IMR-90 (cell line): ENCODE measurements around the gene CARM1. TPM values are rescaled to one million over a fixed set of nuclear protein-coding genes. Genes with fewer than 3 reads are reported as not detected.

Experiments used
- ATAC-seq: fragments of 200-7000 bp; cut with Tn5 transposase; 2 replicates; pipeline ENCODE4 v1.9.1; 2020; ENCODE audit warnings: low read depth, mild to moderate bottlenecking, moderate library complexity
- BruUV-seq: library from RNA; stranded (reverse); fragments of 400-500 nt; replicated peaks from 2 replicates; lab custom pipeline; 2021; lab: Mats Ljungman, UMichigan
- CTCF ChIA-PET: fragments of 300-600 bp; formaldehyde crosslinking; extraction: SDS; loops from one replicate; lab custom pipeline; 2021; ENCODE audit warnings: antibody characterized with exemption; lab: Yijun Ruan, JAX
- POLR2A ChIA-PET: fragments of 300-600 bp; sonication (Branson Sonifier 250); formaldehyde crosslinking; loops from one replicate; lab custom pipeline; 2022; ENCODE audit warnings: antibody characterized with exemption; ENCODE audit not compliant: unreplicated experiment; lab: Charles Lee
- DNase-seq: peaks from one replicate; pipeline ENCODE4 v3.0.0; 2013
- H2AFZ ChIP-seq: replicated peaks from 2 replicates; pipeline ENCODE3; 2013; ENCODE audit warnings: low read length, mild to moderate bottlenecking; ENCODE audit not compliant: poor library complexity
- H2AK5ac ChIP-seq: 2 replicates; pipeline ENCODE4 v1.6.1; 2013; ENCODE audit warnings: low read depth, low read length, inconsistent platforms
- H2AK9ac ChIP-seq: replicated peaks from 2 replicates; pipeline ENCODE3; 2013; ENCODE audit warnings: mild to moderate bottlenecking, low read depth, low read length, moderate library complexity; ENCODE audit not compliant: poor library complexity
- H2BK120ac ChIP-seq: 2 replicates; pipeline ENCODE4 v1.6.1; 2013; ENCODE audit warnings: low read depth, low read length, inconsistent platforms
- H2BK15ac ChIP-seq: 3 replicates; pipeline ENCODE4 v1.6.1; 2013; ENCODE audit warnings: low read depth, low read length, inconsistent platforms
- H2BK20ac ChIP-seq: 2 replicates; pipeline ENCODE4 v1.6.1; 2013; ENCODE audit warnings: low read depth, mild to moderate bottlenecking, inconsistent platforms, low read length, moderate library complexity
- H2BK5ac ChIP-seq: 2 replicates; pipeline ENCODE4 v1.6.1; 2013; ENCODE audit warnings: mild to moderate bottlenecking, low read depth, low read length, inconsistent platforms; ENCODE audit not compliant: poor library complexity, severe bottlenecking
- H3K14ac ChIP-seq: replicated peaks from 2 replicates; pipeline ENCODE4 v1.6.1; 2013; ENCODE audit warnings: low read depth, low read length, inconsistent platforms
- H3K18ac ChIP-seq: 2 replicates; pipeline ENCODE4 v1.6.1; 2013; ENCODE audit warnings: low read depth, low read length, control low read depth
- H3K23ac ChIP-seq: 2 replicates; pipeline ENCODE4 v1.6.1; 2013; ENCODE audit warnings: low read depth, low read length, inconsistent platforms
- H3K27ac ChIP-seq: 2 replicates; pipeline ENCODE4 v1.5.1; 2013; ENCODE audit warnings: mild to moderate bottlenecking, control low read depth, low read length; ENCODE audit not compliant: insufficient read depth
- H3K27me3 ChIP-seq: 2 replicates; pipeline ENCODE4 v1.6.1; 2013; ENCODE audit warnings: low read length; ENCODE audit not compliant: control insufficient read depth, insufficient read depth
- H3K36me3 ChIP-seq: 2 replicates; pipeline ENCODE4 v1.6.1; 2013; ENCODE audit warnings: low read length, mixed read lengths; ENCODE audit not compliant: control insufficient read depth, insufficient read depth
- H3K4ac ChIP-seq: 2 replicates; pipeline ENCODE4 v1.6.1; 2013; ENCODE audit warnings: low read depth, low read length, inconsistent platforms
- H3K4me1 ChIP-seq: 2 replicates; pipeline ENCODE4 v1.6.1; 2013; ENCODE audit warnings: low read length, mixed read lengths; ENCODE audit not compliant: control insufficient read depth, insufficient read depth
- H3K4me2 ChIP-seq: 2 replicates; pipeline ENCODE4 v1.6.1; 2013; ENCODE audit warnings: low read depth, mild to moderate bottlenecking, control low read depth, low read length, moderate library complexity
- H3K4me3 ChIP-seq: 2 replicates; pipeline ENCODE4 v1.5.1; 2013; ENCODE audit warnings: low read depth, mild to moderate bottlenecking, control low read depth, low read length, moderate library complexity; ENCODE audit not compliant: insufficient read depth
- H3K56ac ChIP-seq: 2 replicates; pipeline ENCODE4 v1.6.1; 2013; ENCODE audit warnings: low read length, inconsistent platforms; ENCODE audit not compliant: insufficient read depth; ENCODE audit errors: extremely low read depth
- H3K79me1 ChIP-seq, 2 experiments: 2 replicates each; pipeline ENCODE4 v1.6.1; 2013; ENCODE audit warnings: low read length in 2 of 2, inconsistent platforms in 1 of 2, low read depth in 1 of 2
- H3K9ac ChIP-seq: 2 replicates; pipeline ENCODE4 v1.6.1; 2013; ENCODE audit warnings: low read depth, low read length, control low read depth
- H3K9me1 ChIP-seq: 2 replicates; pipeline ENCODE4 v1.6.1; 2013; ENCODE audit warnings: low read length, inconsistent platforms; ENCODE audit not compliant: insufficient read depth
- H3K9me3 ChIP-seq: 2 replicates; pipeline ENCODE4 v1.6.1; 2013; ENCODE audit warnings: low read length; ENCODE audit not compliant: control insufficient read depth, insufficient read depth
- H4K20me1 ChIP-seq: 2 replicates; pipeline ENCODE4 v1.6.1; 2013; ENCODE audit warnings: low read length, inconsistent platforms; ENCODE audit not compliant: insufficient read depth
- H4K5ac ChIP-seq: 2 replicates; pipeline ENCODE4 v1.6.1; 2013; ENCODE audit warnings: mild to moderate bottlenecking, low read depth, low read length, control low read depth
- H4K8ac ChIP-seq, 2 experiments: 2 replicates each; pipeline ENCODE4 v1.6.1; 2013; ENCODE audit warnings: low read depth in 2 of 2, low read length in 2 of 2, control low read depth in 1 of 2, inconsistent platforms in 1 of 2
- H4K91ac ChIP-seq: 2 replicates; pipeline ENCODE4 v1.6.1; 2013; ENCODE audit warnings: low read depth, low read length, inconsistent platforms; ENCODE audit not compliant: insufficient read depth
- BHLHE40 ChIP-seq: fragments of 150-350 bp; IDR thresholded peaks from 2 replicates; pipeline ENCODE4 v1.6.1; 2016; ENCODE audit warnings: mild to moderate bottlenecking, low read depth, low read length
- CEBPB ChIP-seq: IDR thresholded peaks from 2 replicates; pipeline ENCODE4 v1.6.1; 2012; ENCODE audit warnings: low read depth, low read length, improper control_type of control experiment
- CHD1 ChIP-seq: IDR thresholded peaks from 2 replicates; pipeline ENCODE4 v1.6.1; 2012; ENCODE audit warnings: low read depth, low read length, improper control_type of control experiment
- ELK1 ChIP-seq: fragments of 150-350 bp; IDR thresholded peaks from 2 replicates; pipeline ENCODE4 v1.6.1; 2016; ENCODE audit warnings: low read depth, mild to moderate bottlenecking, low read length, moderate library complexity, borderline replicate concordance
- FOS ChIP-seq: fragments of 150-350 bp; IDR thresholded peaks from 2 replicates; pipeline ENCODE4 v1.6.1; 2016; ENCODE audit warnings: low read depth, low read length
- MAFK ChIP-seq: IDR thresholded peaks from 2 replicates; pipeline ENCODE4 v1.6.1; 2012; ENCODE audit warnings: low read depth, low read length, improper control_type of control experiment
- MAZ ChIP-seq: IDR thresholded peaks from 2 replicates; pipeline ENCODE4 v1.6.1; 2012; ENCODE audit warnings: low read depth, mild to moderate bottlenecking, low read length, improper control_type of control experiment, moderate library complexity, borderline replicate concordance
- MXI1 ChIP-seq: IDR thresholded peaks from 2 replicates; pipeline ENCODE4 v1.6.1; 2012; ENCODE audit warnings: low read depth, mild to moderate bottlenecking, low read length, moderate library complexity, borderline replicate concordance
- NFE2L2 ChIP-seq: fragments of 150-350 bp; IDR thresholded peaks from 2 replicates; pipeline ENCODE4 v1.6.1; 2016; ENCODE audit warnings: low read depth, mild to moderate bottlenecking, low read length
- POLR2A ChIP-seq: IDR thresholded peaks from 2 replicates; pipeline ENCODE4 v1.6.1; 2012; ENCODE audit warnings: mild to moderate bottlenecking, low read depth, low read length
- RAD21 ChIP-seq: IDR thresholded peaks from 2 replicates; pipeline ENCODE4 v1.6.1; 2012; ENCODE audit warnings: low read length, improper control_type of control experiment
- RCOR1 ChIP-seq: IDR thresholded peaks from 2 replicates; pipeline ENCODE4 v1.6.1; 2012; ENCODE audit warnings: mild to moderate bottlenecking, low read length, improper control_type of control experiment; ENCODE audit not compliant: insufficient replicate concordance
- RFX5 ChIP-seq: IDR thresholded peaks from 2 replicates; pipeline ENCODE4 v1.8.0; 2012; ENCODE audit warnings: low read depth, mild to moderate bottlenecking, low read length, moderate library complexity
- SMC3 ChIP-seq: fragments of 150-350 bp; IDR thresholded peaks from 2 replicates; pipeline ENCODE4 v1.6.1; 2016; ENCODE audit warnings: low read depth, mild to moderate bottlenecking, antibody characterized with exemption, low read length, moderate library complexity
- USF2 ChIP-seq: fragments of 150-350 bp; IDR thresholded peaks from 2 replicates; pipeline ENCODE4 v1.6.1; 2017; ENCODE audit warnings: mild to moderate bottlenecking, antibody characterized with exemption, low read length, low read depth
- WGBS, 2 experiments: methylation state at CpG; one replicate each; pipeline versions ENCODE4 v1.1.5 to v1.1.7; 2013; ENCODE audit warnings: missing lambda C conversion rate in 2 of 2; ENCODE audit not compliant: insufficient read length in 1 of 2; ENCODE audit errors: extremely low coverage in 2 of 2; 5-methylcytosine and 5-hydroxymethylcytosine counted together
- dilution Hi-C: fragments of 300-500 bp; cut with HindIII; formaldehyde crosslinking; loops from one replicate; pipeline ENCODE4 v1.14.3; 2018; ENCODE audit warnings: low sequenced_read_pairs; ENCODE audit not compliant: unreplicated experiment
- in situ Hi-C: fragments of 300-500 bp; cut with MboI; formaldehyde crosslinking; loops from 3 replicates; pipeline ENCODE4 v1.14.3; 2019; ENCODE audit warnings: low sequenced_read_pairs, inconsistent platforms, mixed read lengths
- intact Hi-C: fragments of 100-400 bp; cut with micrococcal nuclease; formaldehyde crosslinking; loops from 2 replicates; pipeline ENCODE4 v1.10.0; 2022
- polyA plus RNA-seq, 3 experiments: library from polyadenylated mRNA; depleted of rRNA; stranded (reverse); fragments of >200 nt; gene quantifications; 2 replicates each; pipeline ENCODE4 v1.2.3, GENCODE V29; 2012; ENCODE audit warnings: low replicate concordance in 1 of 3
- total RNA-seq: library from RNA; depleted of rRNA; stranded (reverse); fragments of >200 nt; gene quantifications from 2 replicates; pipeline ENCODE4 v1.2.3, GENCODE V29; 2012

CARM1 gene
- total and polyA plus RNA-seq, 2 of the 4 experiments (the other 2 are of a cell fraction): 20.3 to 67.1 TPM

- peaks cover 58% of the 10 kb centered on the region for H4K20me1 ChIP-seq
- no peaks in the 10 kb centered on the region for H3K27me3 ChIP-seq
- no CpG with 5 or more reads among the region's 4 CpGs for WGBS, 2 experiments
- no peak overlapping the region for H3K9ac ChIP-seq
- no peak overlapping the region for H3K4me3 ChIP-seq
- in situ Hi-C loops (no loop called here), intact Hi-C loops (no loop called here), dilution Hi-C loops (no loop called here)
- no peak overlapping the region for H3K27ac ChIP-seq
- H3K4ac ChIP-seq: no peak overlapping the region
- TF ChIP-seq MAZ (no peak), POLR2A (no peak), SMC3 (no peak), MAFK (no peak), MXI1 (no peak), RCOR1 (no peak), USF2 (no peak), RFX5 (no peak), CHD1 (no peak), CEBPB (no peak), BHLHE40 (no peak), RAD21 (no peak), NFE2L2 (no peak), ELK1 (no peak), FOS (no peak)
- no peak overlapping the region for H2AK5ac ChIP-seq
- ChIA-PET POLR2A (interaction anchor here (0.6 kb wide), 1 partner anchor 29 kb away, joined by 4 read pairs; no protein-coding TSS in a partner anchor), CTCF (no interaction called here)
- H4K8ac ChIP-seq: no peak overlapping the region
- no peaks in the 10 kb centered on the region for H3K9me3 ChIP-seq
- H2AFZ ChIP-seq: no peak overlapping the region
- peaks cover 9% of the 10 kb centered on the region for H3K4me1 ChIP-seq
- H2BK15ac ChIP-seq: no peak overlapping the region
- H2AK9ac ChIP-seq: no peak overlapping the region
- BruUV-seq: no TSS peak
- H3K36me3 ChIP-seq: no peaks in the 10 kb centered on the region
- DNase-seq (no peak), ATAC-seq (no peak)
- H2BK120ac ChIP-seq: no peak overlapping the region
- no peak overlapping the region for H2BK20ac ChIP-seq
- H3K18ac ChIP-seq: no peak overlapping the region
- H3K4me2 ChIP-seq: no peak overlapping the region
- peaks cover 25% of the 10 kb centered on the region for H3K9me1 ChIP-seq
- no peak overlapping the region for H3K56ac ChIP-seq
- H3K14ac ChIP-seq: no peak overlapping the region
- no peak overlapping the region for H4K5ac ChIP-seq
- peaks cover 4 to 60% of the 10 kb centered on the region in 2 experiments; a peak in 3 of 4 replicates for H3K79me1 ChIP-seq
- no peak overlapping the region for H4K91ac ChIP-seq
- no peak overlapping the region for H3K23ac ChIP-seq
- H2BK5ac ChIP-seq: no peak overlapping the region
Observed at GRCh38 chr19:10963865-10964264, 92.5 kb downstream of the CARM1 start.
